HG02610 (cell line): ENCODE results near the gene HNRNPC.
"Not testable (repeated sequence)": the region's sequence is repeated elsewhere in the genome, so short reads cannot be mapped to it uniquely, and the experiment has no call there.

ENCODE experiments used
- ATAC-seq: cut with Tn5 transposase; IDR thresholded peaks from one replicate; pipeline ENCODE4 v1.9.1; 2021; ENCODE audit warnings: mild to moderate bottlenecking, moderate library complexity; ENCODE audit not compliant: unreplicated experiment

The HNRNPC gene

GRCh38 chr14:21213652-21214051 is 55.6 kb downstream of the HNRNPC start:
- no peak for ATAC-seq

DNA sequence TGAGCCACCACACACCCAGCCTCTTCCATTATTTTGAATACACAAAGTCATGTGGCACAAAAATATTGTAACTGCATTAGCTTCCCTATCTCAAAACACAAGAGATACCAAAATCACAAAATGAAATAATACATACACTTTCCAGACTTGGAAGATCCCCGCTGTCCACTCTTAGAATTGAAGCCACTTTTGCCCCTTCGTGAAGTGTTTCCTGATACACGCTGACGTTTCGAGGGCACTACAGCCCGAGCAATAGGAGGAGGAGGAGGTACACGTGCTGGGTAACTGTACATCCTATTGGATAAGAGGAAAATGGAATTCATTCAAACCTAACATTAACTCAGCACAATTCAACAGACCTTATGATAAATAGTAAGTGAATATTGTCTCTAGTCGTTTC is 56.4 kb downstream of the HNRNPC start:
- ATAC-seq = not testable (repeated sequence)

DNA sequence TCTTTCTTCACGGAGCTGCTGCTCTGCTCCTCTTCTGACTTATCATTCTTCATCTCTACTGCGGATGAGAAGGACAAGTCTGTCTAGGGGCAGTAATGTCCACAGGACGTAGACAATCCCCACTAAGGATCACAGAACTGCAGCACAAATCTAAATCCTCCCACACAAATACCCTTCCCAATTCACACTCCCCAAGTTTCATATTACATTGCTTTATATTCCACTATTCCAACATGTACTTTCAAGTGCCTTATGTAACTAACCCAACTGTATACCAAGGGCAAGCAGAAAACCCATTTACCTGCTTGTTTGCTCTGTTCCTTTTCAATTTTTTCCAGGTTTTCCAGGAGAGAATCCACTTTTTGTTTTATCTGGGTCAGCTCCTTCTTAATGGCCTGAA is 57.7 kb downstream of the HNRNPC start:
- ATAC-seq = no peak

- ATAC-seq = no peak
Measured at GRCh38 chr14:21210023-21210422, 59.2 kb downstream of the HNRNPC start.

DNA sequence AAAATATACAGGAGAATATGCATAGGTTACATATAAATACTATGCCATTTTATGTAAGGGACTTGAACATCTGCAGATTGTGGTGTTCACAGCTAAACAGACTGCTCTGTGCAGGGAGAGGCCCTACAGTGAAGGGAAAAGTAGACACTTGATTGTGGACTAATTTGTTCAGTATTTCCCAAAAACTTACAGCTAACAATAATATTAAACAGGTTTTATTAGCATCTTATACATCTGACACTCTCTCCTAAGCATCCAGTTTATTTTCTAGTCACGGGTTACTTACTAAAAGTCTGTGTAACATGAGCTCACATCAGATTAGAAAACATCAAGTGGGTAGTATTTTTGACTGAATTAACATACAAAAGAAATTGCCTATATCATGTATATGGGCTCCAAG is 60.1 kb downstream of the HNRNPC start:
- no peak for ATAC-seq

- ATAC-seq = no peak
Measured at GRCh38 chr14:21208554-21208953, 60.7 kb downstream of the HNRNPC start.

- ATAC-seq = no peak
Measured at GRCh38 chr14:21206753-21207684, 62.2 kb downstream of the HNRNPC start.

DNA sequence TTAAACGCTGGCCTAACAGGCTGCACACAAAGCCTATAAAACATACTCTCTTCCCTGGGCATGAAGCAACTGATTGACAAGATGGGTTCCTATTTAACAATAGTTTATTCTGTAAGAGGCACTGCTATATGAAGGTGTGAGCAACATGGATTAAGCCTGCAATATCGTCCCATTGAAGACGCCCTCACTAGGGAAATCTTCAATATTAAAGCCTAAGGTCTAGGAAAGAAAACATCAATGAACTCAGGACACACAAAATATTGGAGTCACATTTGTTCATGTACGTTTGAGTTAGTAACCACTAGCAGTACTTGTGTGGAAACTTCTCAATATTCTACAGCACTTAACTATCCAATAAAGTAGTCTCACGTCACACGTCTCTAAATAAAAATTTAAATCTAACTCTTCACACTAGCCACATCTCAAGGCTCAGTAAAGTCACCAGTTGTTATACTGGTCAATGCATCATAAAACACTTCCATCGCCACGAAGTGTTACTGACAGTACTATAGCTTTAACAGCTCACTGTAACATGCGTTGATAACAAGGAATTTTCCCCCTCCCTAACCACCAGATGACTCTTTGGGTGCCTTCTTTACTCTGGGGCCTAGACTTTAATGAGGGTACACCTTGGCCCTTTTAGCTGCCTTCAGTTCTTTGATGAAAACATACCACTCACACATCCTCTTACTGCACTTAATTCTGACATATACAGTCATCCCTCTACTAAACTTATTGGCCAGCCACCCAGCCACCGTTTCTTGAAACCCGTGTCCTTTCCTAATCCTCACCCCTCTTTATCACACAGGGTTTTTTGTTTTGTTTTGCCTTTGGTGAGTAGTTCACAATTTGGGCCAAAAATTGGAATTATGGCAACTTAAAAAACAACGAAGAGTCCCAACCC is 63.3 kb downstream of the HNRNPC start:
- no peak for ATAC-seq

DNA sequence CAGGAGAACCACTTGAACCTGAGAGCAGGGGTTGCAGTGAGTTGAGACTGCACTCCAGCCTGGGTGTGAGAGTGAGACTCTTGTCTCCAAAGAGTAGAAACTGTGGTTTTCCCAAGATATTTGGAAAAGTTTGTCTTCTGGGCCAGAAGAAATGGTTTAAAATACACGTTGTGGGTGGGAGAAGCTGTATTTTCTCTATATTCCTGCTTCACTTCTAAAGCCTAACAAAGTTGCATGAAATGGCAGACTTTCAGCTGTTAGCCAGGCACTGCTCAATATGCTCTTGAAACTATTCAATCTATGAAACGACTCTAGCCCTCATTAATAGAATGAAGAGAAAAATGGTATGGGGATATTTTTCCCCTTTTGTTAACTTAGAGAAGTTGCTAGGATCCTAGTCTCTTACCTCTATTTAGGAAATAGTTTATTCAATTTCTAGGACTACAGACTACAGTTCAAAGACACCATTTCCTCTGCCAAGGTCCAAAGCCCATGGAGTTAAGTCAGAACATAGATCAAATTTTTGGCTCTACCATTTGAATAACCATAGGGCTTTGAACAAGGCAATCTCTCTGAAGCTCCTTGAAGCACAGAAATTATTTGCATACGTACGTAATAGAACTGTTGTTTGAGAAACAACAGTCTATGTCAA is 64.1 kb downstream of the HNRNPC start:
- ATAC-seq = no peak

- no peak for ATAC-seq
Measured at GRCh38 chr14:21204167-21205025, 64.8 kb downstream of the HNRNPC start.

DNA sequence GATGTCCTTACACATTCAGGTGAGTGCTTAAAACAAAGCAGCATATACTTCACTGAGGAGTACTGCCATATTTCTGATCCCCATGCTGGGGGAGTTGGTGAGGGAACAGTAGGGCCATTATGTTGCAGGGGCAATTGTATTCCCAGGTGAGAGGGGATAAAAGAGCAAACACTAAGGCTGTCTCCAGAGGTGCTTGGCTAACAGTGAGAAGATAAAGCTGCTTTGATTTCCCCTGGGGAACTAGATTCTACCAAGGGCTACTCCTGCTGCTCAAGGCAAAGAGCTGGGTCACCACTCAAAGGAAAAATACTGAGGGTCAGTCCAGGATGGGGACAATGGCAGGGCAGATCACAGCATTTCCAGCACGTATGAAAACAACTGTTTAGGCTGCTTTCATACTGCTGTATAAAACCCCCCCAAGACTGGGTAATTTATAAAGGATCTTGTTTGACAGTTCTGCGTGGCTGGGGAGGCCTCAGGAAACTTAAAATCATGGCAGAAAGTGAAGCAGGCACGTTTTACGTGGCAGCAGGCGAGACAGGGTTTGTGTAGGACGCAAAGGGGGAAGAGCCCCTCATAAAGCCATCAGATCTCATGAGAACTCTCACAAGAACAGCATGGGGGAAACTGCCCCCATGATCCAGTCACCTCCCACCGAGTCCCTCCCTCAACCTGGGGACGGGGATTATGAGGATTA is 65.6 kb downstream of the HNRNPC start:
- no peak for ATAC-seq

GRCh38 chr14:21202463-21203358 is 66.5 kb downstream of the HNRNPC start:
- no peak for ATAC-seq

DNA sequence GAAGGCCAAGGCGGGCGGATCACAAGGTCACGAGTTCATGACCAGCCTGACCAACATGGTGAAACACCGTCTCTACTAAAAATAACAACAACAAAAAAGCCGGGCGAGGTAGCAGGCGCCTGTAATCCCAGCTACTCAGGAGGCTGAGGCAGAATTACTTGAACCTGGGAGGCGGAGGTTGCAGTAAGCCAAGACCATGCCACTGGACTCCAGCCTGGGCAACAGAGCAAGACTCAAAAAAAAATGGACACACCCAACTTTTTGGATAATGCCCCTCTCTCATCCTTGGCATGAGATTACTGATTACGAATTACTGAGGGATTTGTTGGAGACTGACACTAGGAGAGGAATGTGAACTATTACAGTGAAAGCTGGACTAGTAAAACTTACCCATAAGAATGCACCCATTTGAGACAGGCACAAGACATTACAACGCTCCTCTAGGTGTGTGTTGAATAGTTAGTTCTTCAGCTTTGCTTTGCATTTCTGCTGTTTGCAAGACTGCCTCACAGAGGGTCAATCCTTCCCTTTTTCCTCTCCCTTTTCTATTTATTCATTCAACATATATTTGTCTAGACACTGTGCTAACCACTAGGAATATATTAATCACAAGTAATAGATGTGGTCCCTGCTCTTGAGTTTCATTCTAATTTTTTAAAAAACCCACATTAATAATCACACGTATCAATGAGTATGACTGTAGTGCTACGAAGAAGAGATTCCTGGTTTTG is 67.3 kb downstream of the HNRNPC start:
- no peak for ATAC-seq

DNA sequence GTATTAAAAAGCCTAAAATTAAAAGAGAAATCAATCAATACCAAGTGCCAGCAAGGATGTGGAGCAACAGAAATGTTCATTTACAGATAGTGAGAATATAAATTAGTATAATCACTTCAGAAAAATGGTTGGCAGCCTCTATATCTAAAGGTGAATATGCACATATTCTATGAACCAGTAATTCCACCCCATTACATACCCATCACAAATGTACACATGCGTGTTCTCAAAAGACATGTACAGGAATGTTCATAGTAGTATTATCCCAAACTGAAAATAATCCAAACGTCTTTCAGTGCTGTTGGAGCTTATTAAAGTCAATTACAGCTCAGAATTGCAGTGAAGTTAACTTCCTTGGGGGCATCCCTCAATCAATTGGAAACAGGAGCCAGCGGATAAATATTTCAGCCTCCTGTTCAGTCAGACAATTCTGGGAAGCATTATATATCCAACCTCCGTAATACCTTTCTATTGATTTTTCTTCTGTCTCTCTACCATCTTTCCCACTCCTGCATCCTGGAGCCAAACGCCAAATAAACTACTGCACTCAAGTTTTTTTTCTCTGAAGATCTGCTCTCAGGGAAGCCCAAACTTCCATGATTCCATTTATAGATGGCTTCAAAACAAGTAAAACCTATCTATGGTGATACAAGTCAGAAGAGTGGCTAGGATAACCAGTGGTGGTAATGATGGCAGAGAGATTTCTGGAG is 68.3 kb downstream of the HNRNPC start:
- no peak for ATAC-seq

- ATAC-seq = no peak
Measured at GRCh38 chr14:21199611-21200560, 69.4 kb downstream of the HNRNPC start.
